IMR-90 (cell line): ENCODE data around the gene EBI3.

ENCODE experiments used
- BHLHE40 ChIP-seq: fragments of 150-350 bp; IDR thresholded peaks from 2 replicates; pipeline ENCODE4 v1.6.1; 2016; ENCODE audit warnings: mild to moderate bottlenecking, low read depth, low read length
- CEBPB ChIP-seq: IDR thresholded peaks from 2 replicates; pipeline ENCODE4 v1.6.1; 2012; ENCODE audit warnings: low read depth, low read length, improper control_type of control experiment
- TF ChIP-seq, protein P1 (sequence below): conservative IDR thresholded peaks from 2 replicates; pipeline ENCODE4 v1.5.1; 2012; ENCODE audit warnings: mild to moderate bottlenecking, low read depth, low read length, improper control_type of control experiment

DNA sequence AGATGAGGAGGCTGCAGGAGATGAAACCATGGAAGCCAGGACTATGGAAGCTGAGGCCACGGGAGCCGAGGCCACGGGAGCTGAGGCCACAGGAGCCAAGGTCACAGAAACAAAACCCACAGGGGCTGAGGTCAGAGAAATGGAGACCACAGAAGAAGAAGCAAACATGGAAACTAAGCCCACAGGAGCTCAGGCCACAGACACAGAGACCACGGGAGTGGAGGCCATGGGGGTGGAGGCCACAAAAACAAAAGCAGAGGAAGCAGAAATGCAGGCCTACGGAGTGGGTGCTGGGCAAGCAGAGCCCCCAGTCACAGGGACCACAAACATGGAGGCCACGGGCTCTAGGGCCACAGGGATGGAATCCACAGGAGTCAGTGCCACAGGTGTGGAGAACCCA, 12.5 kb upstream of the EBI3 start:
- TF ChIP-seq, protein P1, sequence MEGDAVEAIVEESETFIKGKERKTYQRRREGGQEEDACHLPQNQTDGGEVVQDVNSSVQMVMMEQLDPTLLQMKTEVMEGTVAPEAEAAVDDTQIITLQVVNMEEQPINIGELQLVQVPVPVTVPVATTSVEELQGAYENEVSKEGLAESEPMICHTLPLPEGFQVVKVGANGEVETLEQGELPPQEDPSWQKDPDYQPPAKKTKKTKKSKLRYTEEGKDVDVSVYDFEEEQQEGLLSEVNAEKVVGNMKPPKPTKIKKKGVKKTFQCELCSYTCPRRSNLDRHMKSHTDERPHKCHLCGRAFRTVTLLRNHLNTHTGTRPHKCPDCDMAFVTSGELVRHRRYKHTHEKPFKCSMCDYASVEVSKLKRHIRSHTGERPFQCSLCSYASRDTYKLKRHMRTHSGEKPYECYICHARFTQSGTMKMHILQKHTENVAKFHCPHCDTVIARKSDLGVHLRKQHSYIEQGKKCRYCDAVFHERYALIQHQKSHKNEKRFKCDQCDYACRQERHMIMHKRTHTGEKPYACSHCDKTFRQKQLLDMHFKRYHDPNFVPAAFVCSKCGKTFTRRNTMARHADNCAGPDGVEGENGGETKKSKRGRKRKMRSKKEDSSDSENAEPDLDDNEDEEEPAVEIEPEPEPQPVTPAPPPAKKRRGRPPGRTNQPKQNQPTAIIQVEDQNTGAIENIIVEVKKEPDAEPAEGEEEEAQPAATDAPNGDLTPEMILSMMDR = no peak
- TF ChIP-seq CEBPB (no peak), BHLHE40 (no peak)
